ENCODE data around the gene ALDH1B1. TPM values are rescaled to one million over a fixed set of nuclear protein-coding genes. Genes with fewer than 3 reads are reported as not detected.

ALDH1B1 gene
- total RNA-seq, 6 donors from 2014 or later: 2.1 to 18.0 (median 8.5) TPM

DNA sequence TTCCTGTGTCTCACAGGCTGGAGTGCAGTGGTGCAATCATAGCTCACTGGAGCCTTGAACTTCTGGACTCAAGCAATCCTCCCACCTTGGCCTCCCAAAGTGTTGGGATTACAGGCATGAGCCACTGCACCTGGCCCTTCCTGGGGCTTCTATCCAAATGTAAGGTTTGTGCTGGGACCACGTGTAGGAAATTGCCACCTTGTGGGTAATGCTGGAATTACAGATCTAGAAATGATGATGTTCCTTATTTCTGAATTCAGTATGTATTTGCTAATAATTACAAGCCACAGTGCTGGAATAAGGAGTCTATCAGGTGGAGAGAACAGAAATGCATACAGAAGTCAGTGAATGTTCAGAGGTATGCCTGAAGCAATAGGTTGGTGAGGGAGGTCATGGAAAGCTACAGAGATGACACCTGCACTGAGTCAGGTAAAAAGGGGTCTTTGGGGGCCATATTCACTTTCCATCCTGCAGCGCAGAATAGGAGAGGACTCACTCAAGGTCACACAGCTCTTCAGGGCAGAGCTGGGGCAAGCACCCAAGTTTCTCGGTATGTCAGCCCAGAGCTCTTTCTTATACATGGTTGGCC, 40.5 kb downstream of the ALDH1B1 start:
- DNase-seq (no peak), ATAC-seq (ENCODE audit: low FRiP score in 2 of 2) (no peak)
- TF ChIP-seq CTCF (IDR thresholded peaks at IDR 0.05) (peak; percentile 34 to 66 (median 54)), POLR2AphosphoS5 (IDR thresholded peaks at IDR 0.05) (no peak)
- Histone ChIP-seq H3K4me3 (no peak overlapping the region), H3K36me3 (no peaks in the 10 kb centered on the region), H3K4me1 (peaks cover 0 to 10% (median 2%) of the 10 kb centered on the region in 4 donors), H3K9me3 (no peaks in the 10 kb centered on the region), H3K27me3 (no peaks in the 10 kb centered on the region), H3K27ac (no peak overlapping the region)
- WGBS, 2 donors: 0 to 29% methylated on average over 2 to 3 of the region's 3 CpGs

- no peak overlapping the region for H3K4me3 ChIP-seq
- ATAC-seq (ENCODE audit: low FRiP score in 2 of 2) (no peak), DNase-seq (no peak)
- peaks cover 0 to 10% (median 2%) of the 10 kb centered on the region in 4 donors for H3K4me1 ChIP-seq
- WGBS, 2 donors: 40 to 47% methylated on average over 3 of the region's 3 CpGs
- H3K9me3 ChIP-seq: no peaks in the 10 kb centered on the region
- no peak for TF ChIP-seq POLR2A (IDR thresholded peaks at IDR 0.05)
- no peak for TF ChIP-seq EP300 (IDR thresholded peaks at IDR 0.05)
- TF ChIP-seq CTCF (IDR thresholded peaks at IDR 0.05): no peak
- TF ChIP-seq POLR2AphosphoS5 (IDR thresholded peaks at IDR 0.05): no peak
- no peaks in the 10 kb centered on the region for H3K27me3 ChIP-seq
- no peaks in the 10 kb centered on the region for H3K36me3 ChIP-seq
- no peak overlapping the region for H3K27ac ChIP-seq
Measured at GRCh38 chr9:38434365-38434764, 41.9 kb downstream of the ALDH1B1 start.

DNA sequence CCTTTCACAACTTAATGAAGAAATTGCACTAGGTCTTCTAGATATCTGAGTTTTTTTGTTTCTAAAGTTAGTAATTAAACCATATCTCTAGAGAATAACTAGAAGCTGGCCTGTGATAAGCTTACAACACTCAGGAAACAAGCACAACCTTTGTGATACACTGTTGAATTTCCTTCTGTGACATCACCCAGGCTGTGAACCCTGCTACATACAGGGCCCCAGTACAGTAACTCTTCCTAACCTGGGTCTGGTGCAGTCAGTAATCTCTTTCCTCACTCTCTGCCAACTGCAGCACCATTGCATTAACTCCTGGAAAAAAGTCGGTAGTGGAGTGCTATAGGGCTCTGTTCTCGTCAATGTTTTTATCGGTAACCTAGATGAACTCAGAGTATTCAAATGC, 42.4 kb downstream of the ALDH1B1 start:
- no peak overlapping the region for H3K27ac ChIP-seq
- H3K27me3 ChIP-seq: no peaks in the 10 kb centered on the region
- peaks cover 0 to 10% (median 2%) of the 10 kb centered on the region in 4 donors for H3K4me1 ChIP-seq
- TF ChIP-seq EP300 (IDR thresholded peaks at IDR 0.05): no peak
- no peak for TF ChIP-seq POLR2A (IDR thresholded peaks at IDR 0.05)
- TF ChIP-seq POLR2AphosphoS5 (IDR thresholded peaks at IDR 0.05): no peak
- TF ChIP-seq CTCF (IDR thresholded peaks at IDR 0.05): no peak
- no peaks in the 10 kb centered on the region for H3K9me3 ChIP-seq
- no peaks in the 10 kb centered on the region for H3K36me3 ChIP-seq
- 96 to 100% methylated on average over 3 of the region's 3 CpGs for WGBS, 2 donors
- H3K4me3 ChIP-seq: no peak overlapping the region
- DNase-seq (no peak), ATAC-seq (ENCODE audit: low FRiP score in 2 of 2) (no peak)

- ATAC-seq (ENCODE audit: low FRiP score in 2 of 2): no peak
- no peak for DNase-seq
Measured at GRCh38 chr9:38435521-38435920, 43.0 kb downstream of the ALDH1B1 start.

More at GRCh38 chr9:38435521-38435920, 43.0 kb downstream of the ALDH1B1 start:
- no peak overlapping the region for H3K27ac ChIP-seq
- H3K9me3 ChIP-seq: no peaks in the 10 kb centered on the region
- TF ChIP-seq POLR2AphosphoS5 (IDR thresholded peaks at IDR 0.05): no peak
- no peak for TF ChIP-seq CTCF (IDR thresholded peaks at IDR 0.05)
- TF ChIP-seq POLR2A (IDR thresholded peaks at IDR 0.05): no peak
- no peak for TF ChIP-seq EP300 (IDR thresholded peaks at IDR 0.05)
- 59 to 66% methylated on average over 2 of the region's 2 CpGs for WGBS, 2 donors
- no peaks in the 10 kb centered on the region for H3K27me3 ChIP-seq
- H3K4me1 ChIP-seq: peaks cover 0 to 10% (median 2%) of the 10 kb centered on the region in 4 donors
- H3K36me3 ChIP-seq: no peaks in the 10 kb centered on the region
- no peak overlapping the region for H3K4me3 ChIP-seq

Data from upper lobe of left lung (tissue), 6 donors.